Left ventricle myocardium superior (tissue), 1 donor: Measurements from ENCODE around the gene RAD54L. TPM values are rescaled to one million over a fixed set of nuclear protein-coding genes. Genes with fewer than 3 reads are reported as not detected.
"Not testable (repeated sequence)": the region's sequence is repeated elsewhere in the genome, so short reads cannot be mapped to it uniquely, and the experiment has no call there.

ENCODE experiments used
- ATAC-seq: fragments of 200-7000 bp; cut with Tn5 transposase; one replicate; pipeline ENCODE4 v1.9.1; 2020; ENCODE audit warnings: mild to moderate bottlenecking, moderate library complexity
- DNase-seq: peaks from one replicate; pipeline ENCODE4 v3.0.0-alpha.2; 2020
- intact Hi-C: fragments of 100-400 bp; cut with micrococcal nuclease; formaldehyde crosslinking; loops from one replicate; pipeline ENCODE4 v1.11.0; 2022
- long read RNA-seq: library from polyadenylated mRNA; unstranded; transcript quantifications from one replicate; pipeline ENCODE4 v2.0.0, GENCODE V29; 2021
- total RNA-seq: library from RNA; stranded (reverse); fragmentation: NEBNext Ultra II Directional; extraction: Animal tissue kit (Norgen Biotek cat#: 25700); gene quantifications from one replicate; pipeline ENCODE4 v1.2.1, GENCODE V29; 2021
- donor health status: DM: no; HTN: yes; CAD: no; lungs with severe emphysema.

The RAD54L gene
- 0.97 TPM for total RNA-seq
- long read RNA-seq = 0 reads

- intact Hi-C loops = no loop called here
- peak; percentile 97 for DNase-seq
- ATAC-seq = peak; percentile 91
Measured at GRCh38 chr1:46247436-46248121, at the start of gene RAD54L. TSS of gene RAD54L (plus strand) at chr1:46247763. CDS start at chr1:46248406, 643 bp downstream.

DNA sequence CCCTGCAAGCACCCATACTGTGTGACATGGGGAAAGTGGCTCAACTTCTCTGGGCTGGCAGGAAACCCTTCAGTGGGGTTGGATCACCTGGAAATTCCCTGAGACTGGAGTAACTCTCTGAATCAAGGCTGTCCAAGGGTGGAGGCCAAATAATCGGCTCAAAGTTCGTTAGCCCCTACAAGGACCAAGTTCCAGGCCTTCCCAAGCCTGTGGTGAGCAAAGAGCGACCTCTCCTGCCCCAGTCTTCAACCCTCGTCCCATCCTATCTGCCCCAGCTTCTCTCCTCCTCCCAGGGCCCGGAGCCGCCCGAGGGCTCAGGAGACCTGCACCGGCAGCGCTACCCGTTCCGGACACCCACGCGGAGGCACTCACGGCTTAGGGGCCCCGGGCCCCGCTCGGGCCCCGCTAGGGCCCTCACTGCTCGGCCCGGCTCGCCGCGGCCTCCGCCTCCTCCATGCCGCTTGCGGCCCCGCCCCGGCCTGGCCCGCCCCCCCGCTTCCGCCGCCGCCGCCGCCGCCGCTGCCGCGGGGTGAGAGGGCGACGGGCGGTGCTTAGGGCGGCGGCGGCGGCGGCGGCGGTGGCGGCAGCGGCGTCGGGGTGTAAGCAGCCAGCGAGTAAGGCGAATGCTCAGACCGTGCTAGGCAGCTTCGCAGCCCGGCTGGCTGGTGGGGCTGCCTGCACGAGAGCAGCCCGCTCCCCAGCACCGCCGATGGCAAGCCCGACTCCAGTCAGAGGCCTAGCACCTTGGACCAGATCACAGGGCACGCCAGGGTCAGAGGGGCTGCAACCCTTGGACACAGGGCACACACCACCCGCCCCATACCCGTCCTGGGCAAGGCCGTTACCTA lies 49.4 kb upstream of the RAD54L start, which contains the start of gene POMGNT1:
Gene POMGNT1, minus strand, starts transcription at position 471 of the 848 bp plus-strand sequence. CDS start 613 bp downstream, outside the sequence.
- intact Hi-C loops = no loop called here
- peak; percentile 87 for ATAC-seq
- DNase-seq = peak; percentile 86

GRCh38 chr1:46199233-46199749 lies 48.3 kb upstream of the RAD54L start:
- intact Hi-C loops = no loop called here
- ATAC-seq = no peak
- DNase-seq = no peak

GRCh38 chr1:46203738-46204405 lies 43.7 kb upstream of the RAD54L start:
- ATAC-seq = peak; percentile 28
- no peak for DNase-seq
- intact Hi-C loops = no loop called here

GRCh38 chr1:46204406-46204742 lies 43.2 kb upstream of the RAD54L start:
- intact Hi-C loops = no loop called here

GRCh38 chr1:46205141-46205540 lies 42.4 kb upstream of the RAD54L start:
- DNase-seq (no peak), ATAC-seq (no peak)
- intact Hi-C loops = no loop called here

More at GRCh38 chr1:46204406-46204742, 43.2 kb upstream of the RAD54L start:
- peak; percentile 46 for ATAC-seq
- peak; percentile 38 for DNase-seq

- ATAC-seq (peak; percentile 72), DNase-seq (no peak)
- intact Hi-C loops = no loop called here
Measured at GRCh38 chr1:46205791-46206190, 41.8 kb upstream of the RAD54L start.

DNA sequence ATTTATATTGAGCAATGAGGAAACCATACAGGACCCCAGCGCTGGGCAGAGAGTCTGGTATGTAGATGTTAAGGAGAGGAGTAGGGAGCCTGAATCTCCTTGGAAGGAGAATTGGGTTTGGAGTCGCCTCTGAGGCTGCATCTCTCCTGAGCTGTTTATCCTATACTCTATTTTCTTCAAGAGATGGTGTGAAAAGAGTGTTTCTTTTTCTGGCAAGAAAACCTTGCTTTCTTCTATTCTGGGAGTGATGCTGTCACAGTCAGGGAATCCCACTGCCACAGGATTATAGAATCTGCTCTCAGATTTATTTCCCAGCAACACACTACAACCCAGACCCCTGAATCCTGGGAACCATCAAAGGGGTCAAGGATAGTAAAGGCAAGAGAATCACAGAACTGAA lies 41.2 kb upstream of the RAD54L start:
- no peak for ATAC-seq
- DNase-seq = no peak
- intact Hi-C loops = no loop called here

DNA sequence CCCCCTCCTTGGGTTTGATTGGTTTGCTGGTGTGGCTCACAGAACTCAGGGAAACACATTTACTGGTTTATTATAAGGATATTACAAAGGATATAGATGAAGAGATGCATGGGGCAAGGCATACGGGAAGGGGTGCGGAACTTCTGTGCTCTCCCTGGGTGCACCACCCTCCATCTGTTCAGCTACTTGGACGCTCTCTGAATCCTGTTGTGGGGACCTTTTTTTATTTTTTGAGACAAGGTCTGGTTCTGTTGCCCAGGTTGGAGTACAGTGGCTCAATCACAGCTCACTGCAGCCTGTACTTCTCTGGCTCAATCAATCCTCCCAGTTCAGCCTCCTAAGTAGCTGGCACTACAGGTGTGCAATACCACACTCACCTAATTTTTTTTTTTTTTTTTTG lies 37.0 kb upstream of the RAD54L start:
- intact Hi-C loops = no loop called here
- DNase-seq (no peak), ATAC-seq (no peak)

DNA sequence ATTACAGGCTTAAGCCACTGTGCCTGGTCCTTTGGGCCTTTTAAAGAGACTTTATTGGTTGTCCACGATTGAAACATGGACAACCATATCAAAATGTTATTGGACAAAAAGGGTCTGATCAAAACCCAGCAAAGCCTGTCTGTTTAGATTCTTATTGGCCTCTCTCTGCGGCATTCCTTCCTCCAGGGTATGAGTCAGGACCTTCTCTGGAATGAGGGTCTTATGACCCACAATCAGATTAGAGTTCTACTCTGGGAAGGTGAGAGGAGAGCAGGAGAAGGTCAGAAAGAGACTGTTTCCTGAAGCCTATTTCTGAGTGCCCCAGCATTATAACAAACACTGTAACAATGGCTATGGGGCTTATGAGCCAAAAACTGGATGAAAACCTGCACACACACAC lies 36.5 kb upstream of the RAD54L start:
- intact Hi-C loops = no loop called here
- ATAC-seq = peak; percentile 22
- no peak for DNase-seq

DNA sequence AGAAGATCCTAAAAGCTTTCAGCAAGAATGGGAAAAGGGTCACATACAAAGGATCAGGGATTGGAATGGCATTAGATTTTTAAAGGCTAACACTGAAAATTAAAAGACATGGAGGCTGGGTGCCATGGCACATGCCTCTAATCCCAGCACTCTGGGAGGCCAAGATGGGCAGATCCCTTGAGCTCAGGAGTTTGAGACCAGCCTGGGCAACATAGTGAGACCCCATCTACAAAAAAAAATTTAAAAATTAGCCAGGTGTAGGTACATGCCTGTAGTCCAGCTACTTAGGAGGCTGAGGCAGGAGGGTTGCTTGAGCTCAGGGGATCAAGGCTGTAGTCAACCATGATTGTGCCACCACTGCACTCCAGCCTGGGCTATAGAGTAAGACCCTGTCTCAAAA lies 32.1 kb upstream of the RAD54L start:
- ATAC-seq (no peak), DNase-seq (no peak)
- intact Hi-C loops = no loop called here

GRCh38 chr1:46218443-46218842 lies 29.1 kb upstream of the RAD54L start:
- ATAC-seq (no peak), DNase-seq (no peak)
- intact Hi-C loops = no loop called here

GRCh38 chr1:46219551-46220520 lies 27.7 kb upstream of the RAD54L start:
- ATAC-seq (no peak), DNase-seq (no peak)
- intact Hi-C loops = no loop called here

DNA sequence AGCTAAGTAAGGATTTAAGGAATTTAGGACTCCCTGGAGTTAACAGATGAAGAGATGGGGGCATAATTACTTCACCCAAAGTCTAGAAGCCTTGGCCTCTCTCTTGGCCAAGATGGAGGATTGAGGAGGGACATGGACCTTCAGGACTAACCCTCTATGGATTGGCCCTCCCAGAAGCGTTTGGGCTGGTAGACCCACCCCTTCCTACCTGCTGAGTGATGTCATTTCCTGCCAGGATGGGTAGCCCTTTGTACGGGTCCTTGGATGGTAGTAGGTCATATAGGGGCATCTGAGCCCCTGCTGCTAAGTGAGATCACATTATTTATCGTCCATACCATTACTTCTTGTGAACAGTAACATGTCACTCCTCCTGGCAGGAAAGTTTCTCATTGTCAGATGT lies 26.8 kb upstream of the RAD54L start:
- ATAC-seq = no peak
- no peak for DNase-seq
- intact Hi-C loops = no loop called here

GRCh38 chr1:46221749-46222148 lies 25.8 kb upstream of the RAD54L start:
- intact Hi-C loops = no loop called here
- ATAC-seq (peak; percentile 9), DNase-seq (no peak)

- ATAC-seq, intact Hi-C loops, DNase-seq: not testable (repeated sequence)
Measured at GRCh38 chr1:46223055-46223454, 24.5 kb upstream of the RAD54L start.

GRCh38 chr1:46223472-46223943 lies 24.1 kb upstream of the RAD54L start:
- ATAC-seq = peak; percentile 87
- intact Hi-C loops = no loop called here
- peak; percentile 65 for DNase-seq

DNA sequence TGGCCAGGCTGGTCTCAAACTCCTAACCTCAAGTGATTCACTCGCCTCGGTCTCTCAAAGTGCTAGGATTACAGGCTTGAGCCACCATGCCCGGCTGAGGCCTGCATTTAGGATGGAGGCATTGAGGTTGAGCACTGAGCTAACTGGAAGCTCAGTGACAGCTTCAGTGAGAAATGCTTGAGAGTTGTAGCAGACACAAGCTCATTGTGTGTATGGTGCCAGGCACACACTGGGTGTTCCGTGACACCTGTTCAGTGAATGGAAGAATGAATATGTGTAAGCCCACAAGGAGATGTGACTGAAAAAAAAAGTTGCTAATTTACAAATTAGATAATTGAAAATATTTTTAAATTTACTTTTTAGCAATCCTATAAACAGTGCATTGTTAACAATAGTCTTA lies 22.6 kb upstream of the RAD54L start:
- intact Hi-C loops = no loop called here
- DNase-seq (no peak), ATAC-seq (no peak)
